ENCODE data around the gene USE1.

DNA sequence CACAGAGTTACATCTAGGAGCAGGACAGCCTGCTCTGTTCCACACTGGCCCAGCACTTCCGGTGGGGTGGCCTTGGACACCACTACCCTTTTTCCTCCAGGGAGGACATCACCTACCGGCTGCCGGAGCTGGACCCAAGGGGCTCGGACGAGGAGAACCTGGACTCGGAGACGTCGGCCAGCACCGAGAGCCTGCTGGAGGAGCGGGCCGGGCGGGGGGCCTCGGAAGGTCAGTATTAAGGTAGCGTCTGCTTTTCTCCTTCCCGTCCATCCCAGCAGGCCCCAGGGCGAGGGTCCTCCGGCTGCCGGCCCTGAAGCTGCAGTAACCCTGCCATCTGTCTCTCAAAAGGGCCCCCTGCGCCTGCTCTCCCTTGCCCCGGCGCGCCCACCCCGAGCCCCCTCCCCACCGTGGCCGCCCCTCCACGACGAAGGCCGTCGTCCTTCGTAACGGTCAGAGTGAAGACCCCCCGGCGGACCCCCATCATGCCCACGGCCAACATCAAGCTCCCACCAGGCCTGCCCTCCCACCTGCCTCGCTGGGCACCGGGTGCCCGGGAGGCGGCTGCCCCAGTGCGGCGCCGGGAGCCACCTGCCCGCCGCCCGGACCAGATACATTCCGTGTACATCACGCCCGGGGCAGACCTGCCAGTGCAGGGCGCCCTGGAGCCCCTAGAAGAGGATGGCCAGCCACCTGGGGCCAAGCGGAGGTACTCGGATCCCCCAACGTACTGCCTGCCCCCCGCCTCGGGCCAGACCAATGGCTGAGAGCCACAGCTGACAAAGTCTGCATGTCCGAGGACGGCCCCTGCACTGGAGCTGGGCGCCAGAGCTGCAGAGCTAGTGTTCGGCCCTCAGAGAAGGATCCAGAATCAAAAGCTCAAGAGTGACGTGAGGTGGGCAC lies 3.4 kb upstream of the USE1 start:
- no peak for TF ChIP-seq HDAC2 (IDR thresholded peaks at IDR 0.05)
- TF ChIP-seq CHD2 (IDR thresholded peaks at IDR 0.05; ENCODE audit: low read length, partially characterized antibody), result no peak
- TF ChIP-seq HOXB5 (CRISPR knock-in tag; IDR thresholded peaks at IDR 0.05), result no peak
- TF ChIP-seq, protein P1, sequence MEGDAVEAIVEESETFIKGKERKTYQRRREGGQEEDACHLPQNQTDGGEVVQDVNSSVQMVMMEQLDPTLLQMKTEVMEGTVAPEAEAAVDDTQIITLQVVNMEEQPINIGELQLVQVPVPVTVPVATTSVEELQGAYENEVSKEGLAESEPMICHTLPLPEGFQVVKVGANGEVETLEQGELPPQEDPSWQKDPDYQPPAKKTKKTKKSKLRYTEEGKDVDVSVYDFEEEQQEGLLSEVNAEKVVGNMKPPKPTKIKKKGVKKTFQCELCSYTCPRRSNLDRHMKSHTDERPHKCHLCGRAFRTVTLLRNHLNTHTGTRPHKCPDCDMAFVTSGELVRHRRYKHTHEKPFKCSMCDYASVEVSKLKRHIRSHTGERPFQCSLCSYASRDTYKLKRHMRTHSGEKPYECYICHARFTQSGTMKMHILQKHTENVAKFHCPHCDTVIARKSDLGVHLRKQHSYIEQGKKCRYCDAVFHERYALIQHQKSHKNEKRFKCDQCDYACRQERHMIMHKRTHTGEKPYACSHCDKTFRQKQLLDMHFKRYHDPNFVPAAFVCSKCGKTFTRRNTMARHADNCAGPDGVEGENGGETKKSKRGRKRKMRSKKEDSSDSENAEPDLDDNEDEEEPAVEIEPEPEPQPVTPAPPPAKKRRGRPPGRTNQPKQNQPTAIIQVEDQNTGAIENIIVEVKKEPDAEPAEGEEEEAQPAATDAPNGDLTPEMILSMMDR (IDR thresholded peaks at IDR 0.05), result no peak
- TF ChIP-seq PBX3 (IDR thresholded peaks at IDR 0.05), result no peak
- no peak for TF ChIP-seq CHD4 (IDR thresholded peaks at IDR 0.05; ENCODE audit: borderline replicate concordance)
- TF ChIP-seq PHF8 (IDR thresholded peaks at IDR 0.05; ENCODE audit: borderline replicate concordance, low read depth), result no peak
- no peak for TF ChIP-seq BHLHE40 (IDR thresholded peaks at IDR 0.05; ENCODE audit: low read depth, low read length)
- TF ChIP-seq, protein P2, sequence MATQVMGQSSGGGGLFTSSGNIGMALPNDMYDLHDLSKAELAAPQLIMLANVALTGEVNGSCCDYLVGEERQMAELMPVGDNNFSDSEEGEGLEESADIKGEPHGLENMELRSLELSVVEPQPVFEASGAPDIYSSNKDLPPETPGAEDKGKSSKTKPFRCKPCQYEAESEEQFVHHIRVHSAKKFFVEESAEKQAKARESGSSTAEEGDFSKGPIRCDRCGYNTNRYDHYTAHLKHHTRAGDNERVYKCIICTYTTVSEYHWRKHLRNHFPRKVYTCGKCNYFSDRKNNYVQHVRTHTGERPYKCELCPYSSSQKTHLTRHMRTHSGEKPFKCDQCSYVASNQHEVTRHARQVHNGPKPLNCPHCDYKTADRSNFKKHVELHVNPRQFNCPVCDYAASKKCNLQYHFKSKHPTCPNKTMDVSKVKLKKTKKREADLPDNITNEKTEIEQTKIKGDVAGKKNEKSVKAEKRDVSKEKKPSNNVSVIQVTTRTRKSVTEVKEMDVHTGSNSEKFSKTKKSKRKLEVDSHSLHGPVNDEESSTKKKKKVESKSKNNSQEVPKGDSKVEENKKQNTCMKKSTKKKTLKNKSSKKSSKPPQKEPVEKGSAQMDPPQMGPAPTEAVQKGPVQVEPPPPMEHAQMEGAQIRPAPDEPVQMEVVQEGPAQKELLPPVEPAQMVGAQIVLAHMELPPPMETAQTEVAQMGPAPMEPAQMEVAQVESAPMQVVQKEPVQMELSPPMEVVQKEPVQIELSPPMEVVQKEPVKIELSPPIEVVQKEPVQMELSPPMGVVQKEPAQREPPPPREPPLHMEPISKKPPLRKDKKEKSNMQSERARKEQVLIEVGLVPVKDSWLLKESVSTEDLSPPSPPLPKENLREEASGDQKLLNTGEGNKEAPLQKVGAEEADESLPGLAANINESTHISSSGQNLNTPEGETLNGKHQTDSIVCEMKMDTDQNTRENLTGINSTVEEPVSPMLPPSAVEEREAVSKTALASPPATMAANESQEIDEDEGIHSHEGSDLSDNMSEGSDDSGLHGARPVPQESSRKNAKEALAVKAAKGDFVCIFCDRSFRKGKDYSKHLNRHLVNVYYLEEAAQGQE (IDR thresholded peaks at IDR 0.05), result no peak
- no peak for TF ChIP-seq KDM5A (IDR thresholded peaks at IDR 0.05)
- TF ChIP-seq EP300 (IDR thresholded peaks at IDR 0.05), result no peak
- no peak for TF ChIP-seq ZNF302 (CRISPR knock-in tag; IDR thresholded peaks at IDR 0.05)
- no peak for TF ChIP-seq NFE2L2 (conservative IDR thresholded peaks at IDR 0.05; ENCODE audit: low read length)
- no peak for TF ChIP-seq POLR2A (IDR thresholded peaks at IDR 0.05; ENCODE audit: low read length)
